ENCODE results near the gene MYO1D.

The MYO1D gene

GRCh38 chr17:32917081-32917480, 40.2 kb upstream of the MYO1D start:
- no peak for TF ChIP-seq CTCF (IDR thresholded peaks at IDR 0.05; ENCODE audit: low read depth, low read length)
- DNase-seq = no peak
- H3K9me3 ChIP-seq = no peaks in the 10 kb centered on the region
- no peak overlapping the region for H3K4me3 ChIP-seq (ENCODE audit: low read depth, low read length)
- H3K27me3 ChIP-seq = 0 out of 2 replicates have a peak, but pooled peaks cover 4% of the 10 kb centered on the region
- no peaks in the 10 kb centered on the region for H3K36me3 ChIP-seq
- H3K4me1 ChIP-seq = no peaks in the 10 kb centered on the region

- no peak for TF ChIP-seq CTCF (IDR thresholded peaks at IDR 0.05; ENCODE audit: low read depth, low read length)
- 0 out of 2 replicates have a peak, but pooled peaks cover 4% of the 10 kb centered on the region for H3K27me3 ChIP-seq
- no peak overlapping the region for H3K4me3 ChIP-seq (ENCODE audit: low read depth, low read length)
- H3K4me1 ChIP-seq = no peaks in the 10 kb centered on the region
- no peaks in the 10 kb centered on the region for H3K36me3 ChIP-seq
- DNase-seq = no peak
- H3K9me3 ChIP-seq = no peaks in the 10 kb centered on the region
These were observed 39.2 kb upstream of the MYO1D start for GRCh38 chr17:32916134-32916533.

GRCh38 chr17:32915245-32915644, 38.3 kb upstream of the MYO1D start:
- H3K9me3 ChIP-seq = no peaks in the 10 kb centered on the region
- no peak overlapping the region for H3K4me3 ChIP-seq (ENCODE audit: low read depth, low read length)
- no peaks in the 10 kb centered on the region for H3K4me1 ChIP-seq
- no peak for TF ChIP-seq CTCF (IDR thresholded peaks at IDR 0.05; ENCODE audit: low read depth, low read length)
- DNase-seq = no peak
- 0 out of 2 replicates have a peak, but pooled peaks cover 4% of the 10 kb centered on the region for H3K27me3 ChIP-seq
- H3K36me3 ChIP-seq = no peaks in the 10 kb centered on the region

- Histone ChIP-seq H3K4me1 (no peaks in the 10 kb centered on the region), H3K27me3 (0 out of 2 replicates have a peak, but pooled peaks cover 4% of the 10 kb centered on the region), H3K36me3 (no peaks in the 10 kb centered on the region), H3K9me3 (no peaks in the 10 kb centered on the region), H3K4me3 (ENCODE audit: low read depth, low read length) (no peak overlapping the region)
- TF ChIP-seq CTCF (IDR thresholded peaks at IDR 0.05; ENCODE audit: low read depth, low read length) = no peak
- no peak for DNase-seq
These were observed 37.3 kb upstream of the MYO1D start for GRCh38 chr17:32914181-32914580.

- no peaks in the 10 kb centered on the region for H3K4me1 ChIP-seq
These were observed 36.7 kb upstream of the MYO1D start for GRCh38 chr17:32913593-32913992.

More at GRCh38 chr17:32913593-32913992, 36.7 kb upstream of the MYO1D start:
- Histone ChIP-seq H3K9me3 (no peaks in the 10 kb centered on the region), H3K27me3 (0 out of 2 replicates have a peak, but pooled peaks cover 4% of the 10 kb centered on the region), H3K4me3 (ENCODE audit: low read depth, low read length) (no peak overlapping the region), H3K36me3 (no peaks in the 10 kb centered on the region)
- TF ChIP-seq CTCF (IDR thresholded peaks at IDR 0.05; ENCODE audit: low read depth, low read length) = no peak
- no peak for DNase-seq
